Stimulated activated CD4-positive, alpha-beta T cell treated with anti-CD3 and anti-CD28 coated beads, Interleukin-2, amount 100 ng/mL, for 48 hours (primary cell): Measurements from ENCODE around the gene MED17.

ENCODE experiments used
- DNase-seq, 2 donors: peaks; one replicate each; pipeline ENCODE4 v3.0.0-alpha.2; 2020

Gene MED17

DNA sequence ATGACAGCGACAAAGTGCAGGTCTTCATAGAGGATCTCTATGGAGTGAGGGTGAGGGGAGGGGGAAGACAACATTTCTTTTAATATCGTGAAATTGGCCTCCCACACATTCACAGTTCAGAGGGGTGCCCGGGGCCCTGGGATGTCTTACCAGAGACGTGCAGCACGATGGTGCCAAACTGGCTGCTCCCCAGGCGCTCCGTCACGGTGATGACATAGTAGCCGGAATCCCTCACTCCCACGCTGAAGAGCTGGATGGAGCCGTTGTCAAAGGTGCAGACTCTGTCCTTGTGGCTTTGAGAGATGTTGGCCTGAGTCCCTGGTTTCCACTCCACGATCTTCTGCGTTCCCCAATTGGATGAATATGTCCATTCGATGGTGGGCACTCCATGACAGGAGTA is 36.8 kb downstream of the MED17 start:
- DNase-seq, result no peak

- DNase-seq, result no peak
Observed at GRCh38 chr11:93821617-93822016, 37.5 kb downstream of the MED17 start.

DNA sequence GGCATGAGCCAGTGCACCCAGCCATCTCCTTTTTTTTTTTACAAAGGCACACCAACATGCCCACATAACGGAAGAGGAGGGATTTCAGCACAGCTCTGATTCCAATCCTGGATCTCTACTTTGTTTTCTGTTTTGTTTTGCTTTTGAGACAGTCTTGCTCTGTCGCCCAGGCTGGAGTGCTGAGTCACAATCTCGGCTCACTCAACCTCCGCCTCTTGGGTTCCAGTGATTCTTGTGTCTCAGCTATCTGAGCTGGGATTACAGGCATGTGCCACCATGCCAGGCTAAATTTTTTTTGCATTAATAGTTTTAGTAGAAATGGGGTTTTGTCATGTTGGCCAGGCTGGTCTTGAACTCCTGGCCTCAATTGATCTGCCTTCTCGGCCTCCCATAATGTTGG is 38.3 kb downstream of the MED17 start:
- DNase-seq, result no peak

DNA sequence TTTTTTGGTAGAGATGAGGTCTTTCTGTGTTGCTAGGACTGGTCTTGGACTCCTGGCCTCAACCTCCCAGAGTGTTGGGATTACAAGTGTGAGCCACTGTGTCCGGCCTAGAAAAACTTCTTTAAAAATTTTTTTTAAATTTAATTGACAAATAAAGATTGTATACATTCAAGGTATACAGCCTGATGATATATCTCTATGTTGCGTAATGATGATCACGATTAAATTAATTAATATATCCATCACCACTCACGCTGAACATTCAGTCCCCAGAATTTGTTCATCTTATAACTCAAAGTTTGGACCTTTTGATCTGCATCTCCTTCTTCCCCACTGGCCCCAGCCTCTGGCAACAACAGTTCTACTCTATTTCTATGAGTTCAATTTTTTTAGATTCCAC is 39.1 kb downstream of the MED17 start:
- DNase-seq, result no peak

- DNase-seq, result no peak
Observed at GRCh38 chr11:93827363-93827762, 43.3 kb downstream of the MED17 start.

DNA sequence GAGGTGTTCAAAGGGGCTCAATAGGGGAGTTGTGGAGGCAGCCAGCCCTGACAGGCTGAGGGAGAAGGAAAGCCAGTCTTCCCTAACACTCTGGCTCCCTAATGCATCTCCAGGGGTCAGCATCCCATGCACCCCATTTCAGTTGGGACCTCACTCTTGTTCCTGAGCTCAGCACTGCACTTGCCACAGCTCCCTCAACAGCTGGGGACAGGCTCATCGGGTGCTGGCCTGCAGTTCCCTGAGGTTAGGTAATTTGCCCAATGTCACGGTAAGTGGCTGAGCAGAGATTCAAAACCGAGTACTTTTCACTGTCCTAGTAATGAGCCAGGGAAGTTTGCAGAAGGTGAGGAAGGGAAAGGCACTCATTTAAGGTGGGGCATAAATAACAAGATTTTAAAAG is 45.5 kb downstream of the MED17 start:
- DNase-seq, result no peak

GRCh38 chr11:93831343-93832127 is 47.5 kb downstream of the MED17 start:
- DNase-seq, result no peak

- DNase-seq, result no peak
Observed at GRCh38 chr11:93832780-93833179, 48.7 kb downstream of the MED17 start.

DNA sequence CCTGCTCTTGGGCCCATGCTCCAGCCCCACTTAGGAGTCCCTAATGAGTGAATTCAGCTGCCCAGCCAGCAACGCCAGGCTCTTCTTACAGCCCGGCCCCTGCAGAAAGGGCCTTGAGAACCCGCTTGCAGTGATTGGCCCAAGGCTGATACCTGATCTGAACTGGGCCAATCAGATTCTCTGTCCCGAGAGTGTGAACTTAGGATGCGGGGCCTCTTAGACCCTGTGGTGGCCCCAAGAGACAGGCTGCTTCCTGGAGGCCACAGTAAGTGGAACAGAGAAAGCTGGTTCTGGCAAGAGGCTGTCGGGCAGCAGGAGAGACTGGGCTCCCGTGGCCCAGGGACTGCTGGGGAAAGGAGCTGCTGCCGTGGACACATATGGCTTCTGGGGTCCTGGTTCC is 54.9 kb downstream of the MED17 start:
- no peak for DNase-seq

GRCh38 chr11:93840180-93840579 is 56.1 kb downstream of the MED17 start:
- DNase-seq, result no peak

- DNase-seq, result no peak
Observed at GRCh38 chr11:93840981-93841380, 56.9 kb downstream of the MED17 start.

- DNase-seq, result no peak
Observed at GRCh38 chr11:93841446-93841845, 57.4 kb downstream of the MED17 start.

- no peak for DNase-seq
Observed at GRCh38 chr11:93842034-93842433, 58.0 kb downstream of the MED17 start.

DNA sequence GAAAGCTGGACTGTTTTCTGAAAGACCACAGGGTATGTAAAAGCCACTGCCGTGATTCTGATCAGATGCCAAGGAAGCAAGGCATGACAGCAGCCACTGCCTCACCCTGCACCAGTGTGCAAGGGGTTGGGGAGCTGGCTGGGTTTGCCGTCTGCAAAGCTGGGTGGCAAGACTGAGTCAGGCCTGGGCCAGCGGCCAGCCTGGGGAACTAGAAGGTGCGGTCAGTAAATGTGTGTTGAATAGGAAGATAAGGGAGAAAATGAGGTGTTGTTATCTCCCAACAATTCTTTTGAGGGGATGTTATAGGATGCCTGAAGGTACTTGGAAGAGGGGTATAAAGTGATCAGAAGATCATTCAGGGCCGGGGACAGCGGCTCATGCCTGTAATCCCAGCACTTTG is 58.4 kb downstream of the MED17 start:
- DNase-seq, result no peak

DNA sequence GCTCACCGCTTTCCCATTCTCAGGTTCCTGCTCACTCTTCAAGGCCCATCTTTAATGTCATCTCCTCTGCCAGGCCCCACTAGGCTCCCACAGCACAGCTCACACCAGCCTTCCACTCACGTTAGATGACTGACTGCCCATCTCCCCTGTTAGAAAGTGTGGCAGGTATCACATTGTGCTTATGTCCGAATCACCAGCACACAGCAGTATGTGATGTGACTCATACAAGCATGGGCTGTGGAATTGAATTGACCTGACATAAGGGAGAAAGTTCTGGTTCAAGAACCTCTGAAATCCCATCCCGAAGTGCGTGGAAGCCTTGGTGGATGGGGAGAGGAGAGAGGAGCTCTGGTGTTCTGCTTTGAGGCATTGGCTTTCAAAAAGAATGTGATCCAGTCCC is 59.8 kb downstream of the MED17 start:
- no peak for DNase-seq

DNA sequence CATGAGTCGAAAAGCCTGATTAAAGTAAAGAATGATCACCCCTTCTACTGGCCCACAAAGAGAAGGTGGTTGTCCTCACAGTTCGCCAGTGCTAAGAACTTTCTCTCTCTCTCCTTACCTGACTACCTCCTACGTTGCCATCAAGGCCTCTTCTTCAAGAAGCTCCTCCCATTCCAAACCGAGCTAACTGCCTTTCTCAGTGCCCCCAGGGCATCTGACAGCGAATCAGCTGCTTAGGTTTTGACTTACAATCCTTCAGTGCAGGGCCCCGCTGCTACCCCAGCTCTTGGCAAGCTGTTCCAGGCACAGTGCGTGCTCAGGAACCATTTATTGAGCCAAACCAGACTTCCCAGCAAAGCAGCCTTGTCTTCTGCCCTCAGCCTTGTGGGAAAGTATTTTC is 60.5 kb downstream of the MED17 start:
- DNase-seq, result no peak

DNA sequence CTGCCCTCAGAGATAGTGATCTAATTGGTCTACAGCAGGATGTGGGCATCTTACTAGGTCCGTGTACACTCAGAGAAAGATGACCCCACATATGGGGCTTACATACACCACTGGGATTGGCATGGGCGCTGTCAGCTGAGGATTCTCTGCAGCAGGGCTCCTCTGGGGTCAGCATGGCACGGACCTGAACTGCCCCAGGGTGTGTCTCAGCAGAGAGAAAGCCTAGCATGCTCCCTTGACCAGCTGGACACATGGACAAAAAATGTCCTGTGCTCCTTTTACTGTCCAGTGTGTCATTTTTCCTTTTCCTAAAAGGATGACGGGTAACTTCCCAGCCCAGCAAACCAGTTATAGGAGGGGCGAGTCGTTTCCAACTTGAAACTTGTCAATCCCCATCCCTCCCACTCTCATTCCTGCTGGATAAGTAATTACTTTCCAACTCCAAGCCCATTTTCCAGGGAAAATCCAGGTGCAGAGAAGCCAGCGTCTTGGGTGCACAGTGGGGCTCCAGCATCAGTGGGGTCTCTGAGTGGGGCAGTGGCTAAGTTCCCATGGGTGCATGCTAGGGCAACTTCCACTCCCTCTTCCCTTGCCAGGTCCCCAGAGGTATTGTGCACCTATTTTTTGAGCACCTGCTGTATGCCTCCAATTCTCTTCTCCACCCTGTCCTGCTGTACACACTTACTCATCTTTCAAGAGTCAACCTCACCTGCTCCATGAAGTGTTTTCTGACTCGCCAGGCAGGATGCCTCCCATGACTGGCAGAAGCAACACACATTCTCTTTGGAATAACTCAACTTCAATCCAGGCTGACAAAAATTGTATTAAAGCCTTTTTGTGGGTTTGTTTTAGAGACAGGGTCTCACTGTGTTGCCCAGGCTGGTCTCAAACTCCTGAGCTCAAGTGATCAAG is 61.4 kb downstream of the MED17 start:
- no peak for DNase-seq

DNA sequence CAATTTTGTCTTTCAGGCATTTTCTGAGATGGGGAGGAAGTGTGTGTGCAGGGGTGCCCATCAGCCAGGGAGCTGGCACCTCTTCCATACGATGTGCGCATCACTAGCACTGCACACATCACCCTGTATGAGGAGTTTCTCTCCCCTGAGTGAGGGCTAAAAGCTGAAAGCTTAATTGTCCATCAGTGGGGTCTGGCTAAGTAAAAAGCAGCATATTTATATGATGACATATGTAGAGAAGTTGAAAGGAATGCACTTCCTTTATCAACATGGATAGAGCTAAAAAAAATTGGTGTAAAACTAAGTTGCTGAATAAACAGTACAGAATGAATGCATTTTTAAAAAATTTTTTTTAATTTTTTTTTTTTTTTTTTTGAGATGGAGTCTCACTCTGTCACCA is 62.3 kb downstream of the MED17 start:
- no peak for DNase-seq

DNA sequence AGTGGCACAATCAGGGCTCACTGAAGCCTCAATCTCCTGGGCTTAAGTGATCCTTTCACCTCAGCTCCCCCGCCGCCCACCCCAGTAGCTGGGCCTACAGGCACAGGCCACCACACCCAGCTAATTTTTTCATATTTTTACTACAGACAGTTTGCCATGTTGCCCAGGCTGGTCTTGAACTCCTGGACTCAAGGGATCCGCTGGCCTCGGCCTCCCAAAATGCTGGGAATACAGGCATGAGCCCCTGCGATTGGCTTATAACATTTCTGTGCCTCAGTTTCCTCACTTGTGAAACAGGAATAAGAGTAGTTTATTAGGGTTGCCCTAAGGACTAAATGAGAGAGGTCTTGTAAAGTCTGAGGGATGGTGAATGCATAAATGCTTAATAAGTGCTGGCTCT is 65.1 kb downstream of the MED17 start:
- DNase-seq, result no peak

DNA sequence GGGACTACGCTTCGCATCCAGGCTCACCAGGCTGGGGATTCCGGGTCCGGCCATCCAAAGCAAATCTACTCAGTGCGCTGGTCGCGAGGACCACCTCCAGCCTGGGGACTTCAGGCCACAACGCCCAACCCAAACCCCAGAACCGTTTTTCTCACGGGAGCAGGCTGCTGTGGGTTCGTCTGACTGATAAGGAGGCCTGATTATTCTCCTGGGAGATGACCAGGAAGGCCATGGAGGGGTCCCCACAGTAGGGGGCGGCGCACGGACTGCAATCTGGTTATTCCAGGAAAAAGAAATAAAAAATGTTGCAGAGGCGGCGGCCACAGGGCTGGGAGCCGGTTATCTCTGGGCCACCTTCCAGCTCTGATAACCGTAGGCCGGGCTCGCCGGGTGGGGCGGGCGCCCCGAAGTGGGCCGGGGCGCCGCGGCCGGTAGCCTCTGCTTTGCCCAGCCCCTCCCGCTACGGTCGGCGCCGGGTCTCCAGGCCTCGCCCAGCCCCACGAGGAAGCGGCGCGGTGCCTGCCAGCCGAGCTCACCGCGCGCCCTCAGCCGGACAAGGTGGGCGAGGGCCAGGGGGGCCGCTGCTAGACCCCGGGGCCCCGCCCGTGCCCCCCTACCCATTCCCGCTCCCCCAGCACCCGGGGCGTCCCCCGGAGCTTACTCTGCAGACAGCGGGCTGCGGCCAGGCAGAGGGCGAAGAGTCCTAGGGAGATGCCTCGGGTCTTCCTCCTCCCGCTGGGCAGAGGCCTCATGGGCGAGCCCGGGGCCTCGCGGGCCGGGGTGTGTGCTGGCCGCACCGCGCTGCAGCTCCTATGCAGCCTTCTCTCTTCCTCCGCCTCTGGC is 65.9 kb downstream of the MED17 start:
- no peak for DNase-seq

GRCh38 chr11:93850594-93851018 is 66.5 kb downstream of the MED17 start, which contains the start of gene VSTM5:
VSTM5 (minus strand) TSS chr11:93850618; CDS start chr11:93850502, 116 bp downstream.
- no peak for DNase-seq

DNA sequence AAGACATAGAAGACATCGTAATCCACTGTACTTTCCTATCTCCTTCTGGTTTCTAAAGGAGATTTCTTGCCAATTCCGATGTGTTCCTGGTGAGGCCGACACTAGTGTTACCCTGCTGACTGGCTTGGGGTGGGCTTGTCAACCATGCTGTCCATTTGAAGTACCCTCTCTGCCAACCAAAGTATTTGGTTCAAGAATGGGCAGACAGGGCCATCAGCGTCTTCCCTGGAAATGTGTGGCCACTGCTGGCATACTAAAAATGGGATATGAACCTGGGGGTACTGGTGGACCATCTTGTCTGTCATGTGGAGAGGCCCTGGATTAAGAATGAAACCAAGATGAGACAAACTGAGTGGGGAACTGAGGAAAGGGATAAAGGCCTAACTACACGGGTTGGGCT is 68.2 kb downstream of the MED17 start:
- DNase-seq, result no peak
